SH-SY5Y (cell line): ENCODE measurements around the gene CCDC157.

ENCODE experiments used
- GATA2 ChIP-seq: IDR thresholded peaks from 2 replicates; pipeline ENCODE4 v1.6.1; 2011; ENCODE audit warnings: mild to moderate bottlenecking, low read depth, low read length
- GATA3 ChIP-seq: IDR thresholded peaks from 2 replicates; pipeline ENCODE4 v1.6.1; 2011; ENCODE audit warnings: low read depth, mild to moderate bottlenecking, low read length, moderate library complexity

CCDC157 gene

DNA sequence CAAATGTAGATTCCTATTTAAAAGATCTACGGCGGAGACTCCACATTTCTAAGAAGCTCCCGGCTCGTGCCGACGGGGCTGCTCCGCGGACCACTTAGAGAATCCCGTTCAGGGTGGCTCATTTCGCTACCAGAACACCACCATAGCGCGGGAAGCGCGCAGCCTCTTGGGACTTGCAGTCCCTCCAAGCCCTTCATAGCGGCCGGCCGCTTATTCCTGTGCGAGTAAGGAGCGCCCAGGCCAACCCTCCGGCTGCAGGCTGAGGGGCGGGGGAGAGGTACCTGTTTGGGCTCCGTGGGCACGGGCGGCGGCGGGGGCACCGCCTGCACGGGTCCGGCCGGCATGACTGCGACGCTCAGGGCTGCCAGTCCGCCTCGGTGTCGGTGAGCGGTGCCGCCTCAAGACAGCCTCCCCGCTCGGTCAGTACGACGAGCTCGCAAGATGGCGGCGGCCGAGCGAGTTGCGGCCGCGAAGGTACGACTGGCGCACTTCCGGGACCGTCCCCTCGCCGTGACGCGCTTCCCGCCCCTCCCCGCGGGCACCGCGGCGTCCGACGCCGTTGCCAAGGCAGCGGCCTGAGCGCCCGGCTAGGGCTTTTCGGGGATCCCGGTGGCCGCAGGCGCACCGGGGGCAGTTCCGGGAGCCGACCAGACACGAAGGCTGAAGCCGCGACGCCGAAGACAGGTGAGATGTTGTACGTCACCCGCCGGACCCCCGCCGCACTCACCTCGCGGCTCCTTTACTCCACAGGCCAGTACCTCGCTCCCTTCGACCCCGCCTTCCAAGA is at the start of gene CCDC157, which contains the start of gene SF3A1:
Gene CCDC157, plus strand, starts transcription at position 559 of the 787 bp plus-strand sequence. CDS start 8,994 bp downstream, outside the sequence.
Gene SF3A1, minus strand, starts transcription at position 446 of the 787 bp plus-strand sequence. Its CDS starts 102 bp downstream, at position 344.
- no peak for TF ChIP-seq GATA2
- no peak for TF ChIP-seq GATA3

DNA sequence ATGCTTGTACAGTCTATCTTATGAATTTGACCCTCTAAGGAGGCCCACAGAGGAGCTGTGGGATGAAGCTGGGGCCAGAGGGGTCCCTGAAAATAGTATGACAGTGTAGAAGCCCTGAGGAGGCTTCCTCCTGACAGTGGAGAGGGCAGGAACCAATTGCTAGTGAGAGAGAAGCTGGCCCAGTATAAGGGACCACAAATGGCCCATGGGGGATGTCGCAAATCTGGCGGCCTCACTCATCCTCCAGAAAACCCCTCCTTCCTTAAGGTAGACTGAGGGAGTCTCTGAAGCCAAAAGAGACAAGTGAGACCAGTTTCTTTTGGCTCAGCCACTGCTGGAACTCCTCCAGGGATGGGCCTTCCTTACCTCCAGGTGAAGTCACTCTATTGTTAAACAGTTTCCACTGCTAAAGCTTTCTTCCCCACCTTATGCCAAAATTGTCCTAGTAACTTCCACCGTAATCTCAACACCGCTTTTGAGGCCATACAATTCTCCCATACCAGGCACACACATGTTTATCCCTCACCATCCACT is 49.7 kb upstream of the CCDC157 start:
- TF ChIP-seq GATA2, result no peak
- no peak for TF ChIP-seq GATA3

DNA sequence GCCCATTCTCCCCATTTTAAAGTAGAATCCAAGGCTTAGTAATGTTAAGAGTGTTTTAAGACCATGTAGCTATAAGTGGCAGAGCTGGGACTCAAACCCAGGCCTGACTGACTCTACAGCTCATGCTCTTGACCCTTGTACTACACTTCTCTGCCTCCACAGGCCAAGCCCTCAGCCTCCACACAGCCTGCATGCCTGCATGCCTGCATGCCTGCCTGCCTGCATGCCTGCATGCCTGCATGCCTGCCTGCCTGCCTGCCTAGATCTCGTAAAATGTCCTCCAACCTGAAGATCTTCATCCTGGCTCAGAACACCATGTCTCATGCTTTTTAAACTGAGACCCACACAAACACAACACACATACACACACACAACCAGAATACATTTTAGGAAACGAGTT is 48.7 kb upstream of the CCDC157 start:
- TF ChIP-seq GATA3, result no peak
- TF ChIP-seq GATA2, result no peak

DNA sequence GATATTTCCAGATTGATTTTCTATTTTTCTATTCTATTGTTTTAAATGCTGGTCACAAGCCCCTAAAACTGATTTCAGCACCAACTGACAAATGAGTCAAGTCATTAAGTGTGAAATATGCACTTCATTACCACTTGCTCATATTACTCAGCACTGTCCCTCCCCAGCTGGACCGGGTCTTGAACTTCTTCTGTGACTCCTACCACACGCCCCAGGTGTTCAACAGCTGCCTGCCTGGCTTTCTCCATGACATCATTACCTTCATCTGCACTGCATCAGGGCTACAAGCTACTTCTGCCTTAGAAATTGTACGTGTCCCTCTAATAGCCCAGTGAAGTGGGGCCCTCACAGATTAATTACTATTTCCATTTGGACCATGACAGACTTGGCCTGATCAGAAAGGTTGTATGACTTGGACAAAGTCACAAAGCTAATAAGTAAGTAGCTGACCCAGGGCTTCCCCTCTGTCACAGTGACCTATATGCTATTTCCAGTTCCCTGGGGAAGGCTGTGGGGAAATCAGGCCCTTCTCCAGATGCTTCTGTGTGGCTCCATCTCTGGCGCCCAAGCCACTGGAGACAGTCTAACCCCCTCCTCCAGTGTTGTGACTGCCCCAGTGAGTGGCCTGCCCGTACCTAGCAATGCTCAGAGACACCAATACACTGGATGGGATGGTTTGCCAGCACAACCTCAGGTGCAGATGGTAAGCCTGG is 48.1 kb upstream of the CCDC157 start:
- TF ChIP-seq GATA3, result no peak
- no peak for TF ChIP-seq GATA2

DNA sequence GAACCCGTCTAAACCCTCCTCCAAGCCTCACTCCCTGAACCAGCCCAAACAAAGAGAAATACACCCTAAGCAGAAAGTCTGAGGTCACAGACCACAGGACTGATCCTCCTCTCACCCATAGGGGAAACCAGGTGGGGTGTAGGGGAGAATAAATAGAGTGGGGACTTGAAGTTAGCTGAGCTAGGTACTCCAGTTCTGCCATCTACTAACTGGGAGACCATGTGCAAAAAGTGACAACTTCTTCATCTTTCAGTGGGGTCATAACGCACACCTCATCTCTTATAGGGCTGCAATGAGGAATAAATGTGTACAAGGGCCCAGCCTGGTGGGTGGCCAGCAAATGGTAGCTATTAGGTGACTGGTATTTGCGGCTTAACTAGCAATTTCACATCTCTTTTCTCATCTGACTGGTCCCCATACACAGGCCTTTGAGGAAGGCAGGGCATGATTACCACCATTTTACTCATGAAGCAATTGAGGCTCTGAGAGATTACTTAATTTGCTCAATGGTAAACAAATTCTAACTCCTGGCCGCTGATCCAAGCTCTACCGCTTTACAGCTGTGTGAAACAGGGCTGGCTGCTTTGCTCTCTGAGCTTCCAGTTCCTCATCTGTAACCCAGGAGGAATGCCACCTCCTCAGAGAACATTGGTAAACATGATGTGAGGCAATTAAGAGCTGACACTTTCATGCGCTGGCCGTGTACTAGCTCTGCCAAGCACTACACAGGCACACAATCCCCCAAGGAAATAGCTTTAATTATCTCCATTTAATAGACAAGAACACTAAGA is 46.7 kb upstream of the CCDC157 start:
- TF ChIP-seq GATA3, result no peak
- TF ChIP-seq GATA2, result no peak

DNA sequence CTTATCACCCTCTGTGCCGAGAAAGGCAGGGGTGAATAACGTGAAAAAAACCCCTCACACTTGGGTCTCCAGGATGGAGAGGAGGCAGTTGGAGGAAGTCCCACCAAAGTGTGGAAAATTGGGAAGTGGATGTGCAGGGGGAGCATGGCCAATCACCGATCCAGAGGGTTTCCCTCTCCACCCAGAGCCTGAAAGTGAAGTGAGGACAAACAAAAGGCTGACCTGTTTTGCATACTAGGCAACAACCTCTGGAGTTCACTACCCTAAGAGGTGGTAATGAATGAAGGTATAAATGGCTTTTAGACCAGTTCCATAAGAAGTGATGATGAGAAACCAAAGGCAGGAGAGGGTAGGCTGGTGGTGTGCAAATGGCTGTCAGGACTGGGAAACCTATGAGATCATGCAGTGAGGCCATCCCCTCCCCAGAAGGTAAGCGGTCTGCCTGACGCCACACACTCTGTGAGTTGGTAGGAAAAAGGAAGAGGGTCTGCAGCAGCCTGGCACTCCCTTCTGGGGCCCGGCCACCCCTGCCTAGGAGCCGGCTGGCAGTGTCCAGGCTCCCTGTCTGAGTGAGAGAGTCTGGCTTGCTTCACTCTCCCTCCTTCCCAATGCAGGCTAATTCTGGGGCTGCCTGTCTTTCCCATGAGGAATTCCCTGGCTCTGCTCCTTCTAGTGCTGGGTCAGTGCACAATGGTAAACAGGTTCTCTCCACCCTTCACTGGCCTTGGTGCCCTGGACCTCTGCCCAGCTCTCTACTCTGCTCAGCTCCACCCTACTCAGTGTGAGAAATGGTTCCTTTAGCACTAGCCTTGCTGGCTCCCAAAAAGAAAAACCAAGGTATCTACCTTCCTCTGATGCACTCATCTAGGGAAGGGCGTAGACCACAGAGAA is 45.7 kb upstream of the CCDC157 start:
- TF ChIP-seq GATA3 (no peak), GATA2 (no peak)

- TF ChIP-seq GATA3, result no peak
- TF ChIP-seq GATA2, result no peak
Observed at GRCh38 chr22:30312053-30312452, 44.8 kb upstream of the CCDC157 start.

GRCh38 chr22:30313527-30314363 is 43.1 kb upstream of the CCDC157 start:
- TF ChIP-seq GATA2, result no peak
- TF ChIP-seq GATA3, result no peak

DNA sequence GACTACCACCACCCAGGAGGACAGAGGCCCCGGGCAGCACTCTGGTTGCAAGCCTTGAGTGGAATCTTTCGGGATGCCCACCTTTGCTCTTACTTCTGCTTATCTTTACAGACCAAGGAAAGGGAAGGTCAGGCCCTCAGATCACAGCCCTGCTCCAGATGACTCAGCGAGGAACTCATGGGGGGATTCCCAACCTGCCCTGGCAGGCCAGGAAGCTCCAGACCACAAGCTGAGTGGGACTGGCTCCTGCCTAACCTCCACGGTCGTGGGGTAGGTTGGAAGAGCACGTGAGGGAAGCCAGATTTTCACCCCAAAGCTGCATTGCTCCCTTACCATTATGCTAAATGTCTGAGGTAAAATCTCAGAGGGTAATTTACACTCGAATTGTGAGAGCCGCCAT is 41.9 kb upstream of the CCDC157 start:
- TF ChIP-seq GATA3 (no peak), GATA2 (no peak)

DNA sequence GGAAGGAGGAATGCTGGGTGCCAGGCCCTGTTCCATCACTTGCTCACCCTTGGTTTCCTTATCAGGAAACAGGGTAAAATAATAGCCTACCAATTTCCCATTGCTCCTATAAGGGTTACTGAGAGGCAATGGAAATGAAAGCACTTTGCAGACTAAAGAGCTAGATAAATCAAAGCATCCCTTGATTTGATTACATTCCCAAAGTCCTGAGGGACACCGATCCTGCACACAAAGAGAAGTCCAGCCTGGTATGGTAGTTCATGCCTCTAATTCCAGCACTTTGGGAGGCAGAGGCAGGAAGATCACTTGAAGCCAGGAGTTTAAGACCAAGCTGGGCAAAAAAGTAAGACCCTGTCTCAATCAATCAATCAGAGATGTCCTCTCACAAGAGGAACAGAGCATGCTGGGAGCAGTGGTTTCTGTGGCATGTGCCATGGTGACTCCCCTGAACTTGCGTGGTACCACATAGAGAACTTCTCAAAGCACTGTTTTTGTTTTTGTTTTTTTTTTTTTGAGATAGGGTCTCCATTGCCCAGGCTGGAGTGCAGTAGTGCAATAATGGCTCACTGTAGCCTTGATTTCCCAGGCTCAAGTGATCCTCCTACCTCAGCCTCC is 40.7 kb upstream of the CCDC157 start:
- TF ChIP-seq GATA2 (no peak), GATA3 (no peak)

- TF ChIP-seq GATA2, result no peak
- TF ChIP-seq GATA3, result no peak
Observed at GRCh38 chr22:30317778-30318177, 39.0 kb upstream of the CCDC157 start.
